Sciatic nerve (tissue), 2 donors: ENCODE measurements around the gene CYSRT1. TPM values are rescaled to one million over a fixed set of nuclear protein-coding genes. Genes with fewer than 3 reads are reported as not detected.
"Not testable (repeated sequence)": the region's sequence is repeated elsewhere in the genome, so short reads cannot be mapped to it uniquely, and the experiment has no call there.

Experiments used
- ATAC-seq: fragments of 200-7000 bp; cut with Tn5 transposase; one replicate; pipeline ENCODE4 v1.9.1; 2020; ENCODE audit warnings: mild to moderate bottlenecking, moderate library complexity
- DNase-seq: peaks from one replicate; pipeline ENCODE4 v3.0.0-alpha.2; 2020; ENCODE audit warnings: low spot score
- intact Hi-C: fragments of 100-400 bp; cut with DNase I; formaldehyde crosslinking; loops from one replicate; pipeline ENCODE4 v1.14.2; 2022
- total RNA-seq: library from RNA; stranded (reverse); fragmentation: NEBNext Ultra II Directional; extraction: Animal tissue kit (Norgen Biotek cat#: 25700); gene quantifications from one replicate; pipeline ENCODE4 v1.2.1, GENCODE V29; 2021
- donor health status: DM: no; HTN: no; CAD: no.
- donor health status: DM: no; HTN: no; CAD: no.

Gene CYSRT1
- total RNA-seq, 1 donor from 2014 or later, result not detected

DNA sequence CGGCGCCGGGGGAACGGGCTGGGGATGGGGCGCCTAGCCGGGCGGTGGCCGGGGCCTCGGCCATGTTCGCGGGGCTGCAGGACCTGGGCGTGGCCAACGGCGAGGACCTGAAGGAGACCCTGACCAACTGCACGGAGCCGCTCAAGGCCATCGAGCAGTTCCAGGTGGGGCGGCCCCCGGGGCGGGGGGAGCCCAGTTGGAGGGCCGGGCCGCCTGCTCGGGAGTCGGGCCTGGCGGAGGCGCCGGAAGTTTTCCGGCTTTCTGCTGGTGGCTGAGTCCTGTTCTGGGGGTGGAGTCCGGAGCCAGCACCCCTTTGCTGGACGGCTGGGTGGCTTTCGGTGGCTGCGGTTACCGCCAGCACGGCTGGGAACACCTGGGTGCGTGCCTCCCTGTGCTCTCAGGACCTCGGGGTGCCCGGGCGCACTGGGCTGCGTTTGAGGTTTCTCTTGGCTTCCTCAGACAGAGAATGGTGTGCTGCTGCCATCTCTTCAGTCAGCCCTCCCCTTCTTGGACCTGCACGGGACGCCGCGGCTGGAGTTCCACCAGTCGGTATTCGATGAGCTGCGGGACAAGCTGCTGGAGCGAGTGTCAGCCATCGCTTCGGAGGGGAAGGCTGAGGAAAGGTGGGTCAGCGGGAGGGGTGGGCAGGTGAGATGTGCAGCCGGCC is 30.6 kb downstream of the CYSRT1 start:
- ATAC-seq (peak; percentile 3), DNase-seq (no peak)
- intact Hi-C loops, result no loop called here

DNA sequence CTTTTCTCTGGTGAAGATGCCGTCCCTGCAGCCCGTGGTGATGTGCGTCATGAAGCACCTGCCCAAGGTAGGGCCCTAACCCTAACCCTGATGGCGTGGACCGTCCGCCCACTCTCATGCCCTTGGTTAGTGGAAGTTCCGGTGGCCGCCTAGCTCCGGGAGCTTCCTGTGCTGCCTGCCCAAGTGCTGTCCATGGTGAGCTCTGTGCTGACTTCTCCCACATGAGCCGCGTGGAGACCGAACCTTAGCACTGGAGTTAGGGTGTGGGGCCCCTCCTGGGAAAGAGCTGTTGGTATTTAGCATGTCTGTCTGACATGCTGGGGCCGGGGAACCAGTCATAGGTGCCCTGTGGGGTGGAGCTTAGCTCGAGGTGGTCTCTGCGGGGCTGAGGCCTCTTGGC is 31.4 kb downstream of the CYSRT1 start:
- DNase-seq, result no peak
- no peak for ATAC-seq
- intact Hi-C loops, result no loop called here

GRCh38 chr9:137256856-137257255 is 31.9 kb downstream of the CYSRT1 start:
- ATAC-seq (no peak), DNase-seq (no peak)
- intact Hi-C loops, result no loop called here

DNA sequence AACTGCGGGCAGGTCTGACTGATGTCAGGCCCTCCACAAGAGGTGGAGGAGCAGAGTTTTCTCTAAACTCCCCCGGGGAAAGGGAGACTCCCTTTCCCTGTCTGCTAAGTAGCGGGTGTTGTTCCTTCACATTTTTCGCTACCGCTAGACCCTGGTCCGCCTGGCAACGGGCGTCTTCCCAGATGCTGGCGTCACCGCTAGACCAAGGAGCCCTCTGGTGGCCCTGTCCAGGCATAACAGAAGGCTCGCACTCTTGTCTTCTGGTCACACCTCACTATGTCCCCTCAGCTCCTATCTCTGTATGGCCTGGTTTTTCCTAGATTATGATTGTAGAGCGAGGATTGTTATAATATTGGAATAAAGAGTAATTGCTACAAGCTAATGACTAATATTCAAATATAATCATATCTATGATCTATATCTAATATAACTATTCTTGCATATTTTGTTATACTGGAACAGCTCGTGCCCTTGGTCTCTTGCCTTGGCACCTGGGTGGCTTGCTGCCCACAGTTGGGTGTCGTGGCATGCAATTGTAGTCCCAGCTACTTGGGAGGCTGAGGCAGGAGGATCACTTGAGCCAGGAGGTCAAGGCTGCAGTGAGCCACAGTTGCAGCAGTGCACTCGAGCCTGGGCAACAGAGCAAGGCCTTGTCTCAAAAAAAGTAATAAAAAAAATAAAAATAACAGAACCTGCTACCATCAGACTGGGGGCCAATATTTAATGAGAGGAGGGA is 37.4 kb downstream of the CYSRT1 start:
- intact Hi-C loops, ATAC-seq, DNase-seq: not testable (repeated sequence)

DNA sequence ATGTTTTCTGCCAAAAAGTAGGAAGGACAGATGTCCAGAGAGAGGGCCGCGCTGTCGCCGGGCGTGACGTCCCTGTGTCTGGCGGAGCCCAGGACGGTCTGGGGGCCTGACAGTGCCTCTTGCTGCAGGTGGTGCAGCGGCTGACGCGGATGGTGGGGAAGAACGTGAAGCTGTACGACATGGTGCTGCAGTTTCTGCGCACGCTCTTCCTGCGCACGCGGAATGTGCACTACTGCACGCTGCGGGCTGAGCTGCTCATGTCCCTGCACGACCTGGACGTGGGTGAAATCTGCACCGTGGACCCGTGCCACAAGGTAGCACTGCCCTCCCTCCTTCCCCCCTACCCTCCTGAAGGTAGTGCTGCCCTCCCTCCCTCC is 37.9 kb downstream of the CYSRT1 start:
- ATAC-seq (no peak), DNase-seq (no peak)
- intact Hi-C loops, result no loop called here

GRCh38 chr9:137263506-137263905 is 38.5 kb downstream of the CYSRT1 start:
- DNase-seq (no peak), ATAC-seq (no peak)
- intact Hi-C loops, result no loop called here

- no peak for DNase-seq
- intact Hi-C loops, result no loop called here
- ATAC-seq, result no peak
These were observed 39.1 kb downstream of the CYSRT1 start for GRCh38 chr9:137264067-137264466.

DNA sequence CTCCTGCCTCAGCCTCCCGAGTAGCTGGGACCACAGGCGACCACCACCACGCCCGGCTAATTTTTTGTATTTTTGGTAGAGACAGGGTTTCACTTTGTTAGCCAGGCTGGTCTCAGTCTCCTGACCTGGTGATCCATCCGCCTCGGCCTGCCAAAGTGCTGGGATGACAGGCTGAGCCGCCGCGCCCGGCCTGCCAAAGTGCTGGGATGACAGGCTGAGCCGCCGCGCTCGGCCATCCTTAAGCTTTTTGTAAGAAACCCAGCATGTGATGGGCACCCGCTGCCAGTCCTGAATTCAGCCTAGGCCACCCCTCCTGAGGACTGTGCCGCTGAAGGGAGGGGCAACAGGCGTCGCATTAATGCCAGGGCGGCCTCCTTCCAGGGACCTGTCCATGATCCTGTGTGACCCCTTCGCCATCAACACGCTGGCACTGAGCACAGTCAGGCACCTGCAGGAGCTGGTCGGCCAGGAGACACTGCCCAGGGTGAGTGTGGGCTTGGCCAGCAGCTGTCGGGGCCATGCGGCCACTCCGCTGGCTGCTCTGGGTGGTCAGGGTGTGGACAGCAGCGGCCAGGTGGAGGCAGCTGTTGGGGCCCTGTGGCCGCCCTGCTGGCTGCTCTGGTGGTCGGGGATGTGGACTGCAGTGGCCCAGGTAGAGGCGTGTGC is 40.7 kb downstream of the CYSRT1 start:
- ATAC-seq (no peak), DNase-seq (no peak)
- intact Hi-C loops, result no loop called here

DNA sequence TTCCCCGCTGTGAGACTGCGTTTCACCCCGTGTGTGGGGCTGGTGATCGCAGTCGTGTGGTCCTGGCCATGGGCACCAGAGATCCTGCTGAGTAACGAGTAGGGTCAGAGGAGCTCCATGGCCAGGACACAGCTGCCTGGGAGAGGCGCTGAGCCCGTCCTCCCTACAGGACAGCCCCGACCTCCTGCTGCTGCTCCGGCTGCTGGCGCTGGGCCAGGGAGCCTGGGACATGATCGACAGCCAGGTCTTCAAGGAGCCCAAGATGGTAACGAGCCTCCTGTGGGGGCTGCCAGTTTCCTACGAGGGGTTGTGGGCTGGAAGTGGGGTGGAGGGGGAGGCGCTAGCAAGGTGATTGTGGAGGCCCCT is 41.2 kb downstream of the CYSRT1 start:
- DNase-seq (no peak), ATAC-seq (no peak)
- intact Hi-C loops, result no loop called here

DNA sequence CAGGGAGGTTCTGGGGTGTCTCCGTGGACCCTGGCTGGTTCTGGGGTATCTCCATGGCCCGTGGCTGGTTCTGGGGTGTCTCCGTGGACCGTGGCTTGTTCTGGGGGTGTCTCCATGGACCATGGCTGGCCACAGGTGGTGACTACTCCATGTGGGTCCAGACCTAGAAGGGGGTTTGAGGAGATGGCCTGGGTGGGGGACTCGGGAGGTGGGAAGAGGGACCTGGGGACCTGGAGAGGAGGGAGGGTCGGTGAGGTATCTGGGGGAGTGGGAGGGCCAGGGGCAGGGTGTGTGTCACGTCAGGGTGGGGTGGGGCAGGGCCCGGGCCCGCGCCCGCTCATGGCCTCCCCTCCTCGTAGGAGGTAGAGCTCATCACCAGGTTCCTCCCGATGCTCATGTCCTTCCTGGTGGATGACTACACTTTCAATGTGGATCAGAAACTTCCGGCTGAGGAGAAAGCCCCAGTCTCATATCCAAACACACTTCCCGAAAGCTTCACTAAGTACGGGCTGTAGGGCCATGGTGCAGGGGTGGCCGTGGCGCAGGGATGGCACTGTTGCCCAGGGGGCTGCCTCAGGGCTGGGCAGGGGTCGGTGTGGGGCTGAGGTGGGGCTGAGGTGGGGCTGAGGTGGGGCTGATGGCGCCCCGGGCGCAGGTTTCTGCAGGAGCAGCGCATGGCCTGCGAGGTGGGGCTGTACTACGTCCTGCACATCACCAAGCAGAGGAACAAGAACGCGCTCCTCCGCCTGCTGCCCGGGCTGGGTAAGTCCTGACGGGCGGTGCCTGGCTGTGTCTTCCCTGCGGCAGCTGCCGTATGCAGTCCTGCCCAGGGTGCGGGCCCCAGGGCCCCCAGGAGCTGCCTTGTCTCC is 41.8 kb downstream of the CYSRT1 start:
- DNase-seq (no peak), ATAC-seq (no peak)
- intact Hi-C loops, result no loop called here

DNA sequence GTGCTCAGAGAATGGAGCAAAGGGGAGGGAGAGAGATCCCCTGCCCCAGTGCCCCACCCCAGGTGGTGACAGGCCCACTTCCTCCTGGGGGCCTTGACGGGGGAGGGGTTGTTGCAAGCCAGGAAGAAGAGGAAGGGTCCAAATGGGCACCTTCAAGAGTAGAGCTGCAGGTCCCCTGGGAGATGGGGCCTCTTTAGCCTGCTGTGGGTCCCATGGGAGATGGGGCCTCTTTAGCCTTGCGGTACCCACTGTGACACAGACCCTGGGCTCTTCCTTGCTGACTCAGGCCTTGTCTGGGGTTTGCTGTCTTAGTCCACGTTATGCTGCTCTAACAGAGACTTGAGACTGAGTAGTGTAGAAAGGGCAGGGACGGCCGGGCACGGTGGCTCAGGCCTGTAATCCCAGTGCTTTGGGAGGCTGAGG is 43.0 kb downstream of the CYSRT1 start:
- ATAC-seq, result no peak
- no peak for DNase-seq
- intact Hi-C loops, result no loop called here

DNA sequence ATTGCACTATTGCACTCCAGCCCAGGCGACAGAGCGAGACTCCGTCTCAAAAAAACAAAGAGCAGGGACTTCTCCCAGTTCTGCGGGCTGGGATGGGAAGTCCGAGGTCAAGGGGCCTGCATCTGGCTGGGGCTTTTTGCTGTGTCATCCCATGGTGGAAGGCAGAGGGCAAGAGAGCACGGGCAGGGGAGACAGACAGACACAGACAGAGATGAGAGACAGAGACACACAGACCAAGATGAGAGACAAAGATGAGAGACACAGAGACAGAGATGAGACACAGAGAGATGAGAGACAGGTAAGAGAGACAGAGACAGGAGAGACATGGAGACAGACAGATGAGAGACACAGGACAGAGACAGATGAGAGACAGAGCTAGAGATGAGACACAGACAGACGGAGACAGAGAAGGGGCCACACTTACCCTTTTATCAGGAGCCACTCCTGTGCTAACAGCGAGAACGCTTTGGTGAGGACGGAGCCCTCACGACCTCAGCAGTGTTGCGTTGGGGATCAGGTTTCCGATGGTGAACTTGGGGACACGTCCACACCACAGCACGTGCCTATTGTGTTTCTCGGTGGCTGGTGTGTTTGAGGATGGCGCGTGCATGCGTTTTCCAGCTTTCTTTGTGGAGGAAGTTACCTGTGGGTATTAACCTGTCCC is 43.7 kb downstream of the CYSRT1 start:
- DNase-seq (no peak), ATAC-seq (no peak)
- intact Hi-C loops, result no loop called here

DNA sequence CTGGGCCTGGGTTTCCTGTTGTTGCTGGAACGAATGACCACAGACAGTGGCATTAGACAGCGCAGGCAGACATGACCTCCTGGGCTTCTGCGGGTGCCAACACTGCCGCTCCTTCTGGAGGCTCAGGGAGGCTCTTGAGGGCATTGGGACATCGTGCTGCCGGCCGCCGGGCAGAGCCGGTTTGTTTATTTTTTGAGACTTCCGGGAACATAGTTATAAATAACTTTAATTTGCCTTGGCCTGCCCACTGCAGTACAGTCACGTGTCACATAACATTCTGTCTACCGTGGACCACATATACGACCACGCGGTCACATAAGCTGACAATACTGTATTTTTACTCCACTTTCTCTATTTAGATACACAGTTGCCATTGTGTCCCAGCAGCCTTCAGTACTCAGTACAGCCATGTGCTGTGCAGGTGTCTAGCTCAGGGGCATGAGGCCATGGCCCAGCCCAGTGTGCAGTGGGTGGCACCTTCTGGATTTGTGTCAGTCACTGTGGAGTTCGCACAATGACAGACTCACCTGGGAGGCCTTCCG is 44.3 kb downstream of the CYSRT1 start:
- intact Hi-C loops, result no loop called here
- DNase-seq, result no peak
- peak; percentile 45 for ATAC-seq

GRCh38 chr9:137270929-137271695 is 46.1 kb downstream of the CYSRT1 start:
- intact Hi-C loops, result no loop called here
- ATAC-seq (no peak), DNase-seq (no peak)

DNA sequence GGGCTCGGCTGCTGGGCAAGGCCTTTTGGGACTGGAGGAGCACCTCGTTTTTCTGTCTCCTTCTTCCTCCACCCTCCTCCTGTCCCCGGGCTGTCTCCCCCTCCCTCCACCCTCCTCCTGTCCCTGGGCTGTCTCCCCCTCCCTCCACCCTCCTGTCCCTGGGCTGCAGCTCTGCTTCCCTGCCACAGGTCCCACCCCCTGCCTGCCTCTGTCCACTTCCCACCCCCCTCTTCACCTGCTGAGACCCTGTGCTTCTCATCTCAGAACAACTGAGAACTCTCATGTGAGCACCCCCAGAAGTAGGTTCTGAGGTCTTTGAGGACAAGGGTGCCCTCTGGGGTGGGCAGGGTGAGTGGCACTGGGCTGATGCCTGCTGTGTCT is 46.7 kb downstream of the CYSRT1 start:
- intact Hi-C loops, result no loop called here
- DNase-seq, result no peak

GRCh38 chr9:137272241-137273094 is 47.5 kb downstream of the CYSRT1 start:
- intact Hi-C loops, result no loop called here
- ATAC-seq (no peak), DNase-seq (no peak)

More for the DNA sequence above, 46.7 kb downstream of the CYSRT1 start:
- ATAC-seq, result no peak

- no peak for ATAC-seq
- intact Hi-C loops, result no loop called here
- DNase-seq, result no peak
These were observed 48.1 kb downstream of the CYSRT1 start for GRCh38 chr9:137273095-137273490.
